Measurements from ENCODE around the gene C22orf23. TPM values are rescaled to one million over a fixed set of nuclear protein-coding genes. Genes with fewer than 3 reads are reported as not detected.

The C22orf23 gene
- total and polyA plus RNA-seq, 7 donors: 0.17 to 1.2 (median 0.36) TPM

GRCh38 chr22:37986371-37986770 is 33.0 kb upstream of the C22orf23 start:
- no peak for DNase-seq
- no peak overlapping the region for H3K4me3 ChIP-seq
- 88 to 90% (median 89%) methylated on average over 5 to 7 of the region's 7 CpGs for WGBS, 3 donors
- H3K27ac ChIP-seq: no peak overlapping the region
- ATAC-seq: no peak
- no peaks in the 10 kb centered on the region for H3K36me3 ChIP-seq (ENCODE audit: insufficient read depth in 1 of 2, low read depth in 1 of 2)
- H3K9me3 ChIP-seq: no peaks in the 10 kb centered on the region
- intact Hi-C loops (cut with DNase I): no loop called here
- no peak for TF ChIP-seq CTCF (IDR thresholded peaks at IDR 0.05)
- H3K4me1 ChIP-seq: no peaks in the 10 kb centered on the region
- no peaks in the 10 kb centered on the region for H3K27me3 ChIP-seq (ENCODE audit: insufficient read depth in 3 of 3, low read length in 2 of 3)

GRCh38 chr22:37985751-37986281 is 32.4 kb upstream of the C22orf23 start:
- WGBS, 3 donors: 82 to 91% (median 90%) methylated on average over 24 to 27 of the region's 27 CpGs
- H3K4me3 ChIP-seq: no peak overlapping the region

GRCh38 chr22:37985050-37985585 is 31.7 kb upstream of the C22orf23 start:
- Histone ChIP-seq H3K4me1 (no peaks in the 10 kb centered on the region), H3K27me3 (ENCODE audit: insufficient read depth in 3 of 3, low read length in 2 of 3) (no peaks in the 10 kb centered on the region), H3K4me3 (no peak overlapping the region), H3K9me3 (no peaks in the 10 kb centered on the region), H3K36me3 (ENCODE audit: insufficient read depth in 1 of 2, low read depth in 1 of 2) (no peaks in the 10 kb centered on the region), H3K27ac (no peak overlapping the region)
- DNase-seq (no peak), ATAC-seq (no peak)
- TF ChIP-seq CTCF (IDR thresholded peaks at IDR 0.05): no peak
- intact Hi-C loops (cut with DNase I): no loop called here
- 87 to 89% (median 88%) methylated on average over 9 of the region's 9 CpGs for WGBS, 3 donors

More at GRCh38 chr22:37985751-37986281, 32.4 kb upstream of the C22orf23 start:
- no peaks in the 10 kb centered on the region for H3K4me1 ChIP-seq
- no peaks in the 10 kb centered on the region for H3K9me3 ChIP-seq
- no peaks in the 10 kb centered on the region for H3K36me3 ChIP-seq (ENCODE audit: insufficient read depth in 1 of 2, low read depth in 1 of 2)
- intact Hi-C loops (cut with DNase I): no loop called here
- ATAC-seq (no peak), DNase-seq (no peak)
- no peaks in the 10 kb centered on the region for H3K27me3 ChIP-seq (ENCODE audit: insufficient read depth in 3 of 3, low read length in 2 of 3)
- no peak overlapping the region for H3K27ac ChIP-seq
- TF ChIP-seq CTCF (IDR thresholded peaks at IDR 0.05): no peak

GRCh38 chr22:37983860-37984791 is 30.7 kb upstream of the C22orf23 start, which contains the start of gene SOX10:
Gene SOX10, minus strand, starts transcription at chr22:37984555. Its CDS starts 771 bp downstream, at chr22:37983784.
- H3K27me3 ChIP-seq (ENCODE audit: insufficient read depth in 3 of 3, low read length in 2 of 3): no peaks in the 10 kb centered on the region
- H3K4me1 ChIP-seq: no peaks in the 10 kb centered on the region
- H3K9me3 ChIP-seq: no peaks in the 10 kb centered on the region
- no peak within 1 kb of the TSS for H3K4me3 ChIP-seq
- intact Hi-C loops (cut with DNase I): no loop called here
- H3K27ac ChIP-seq: no peak within 1 kb of the TSS
- 81 to 86% (median 85%) methylated on average over 37 to 42 of the region's 42 CpGs for WGBS, 3 donors
- no peak for TF ChIP-seq CTCF (IDR thresholded peaks at IDR 0.05)
- H3K36me3 ChIP-seq (ENCODE audit: insufficient read depth in 1 of 2, low read depth in 1 of 2): no peaks in the 10 kb centered on the region
- DNase-seq (no peak), ATAC-seq (no peak)
